H1 (cell line): ENCODE results near the gene CLEC2B. TPM values are rescaled to one million over a fixed set of nuclear protein-coding genes. Genes with fewer than 3 reads are reported as not detected.

ENCODE experiments used
- CTCF ChIA-PET: fragments of 300-600 bp; sonication (Branson Sonifier 250); formaldehyde crosslinking; loops from one replicate; lab custom pipeline; 2021; ENCODE audit not compliant: partially characterized antibody; lab: Charles Lee
- POLR2A ChIA-PET: fragments of 300-600 bp; sonication (Branson Sonifier 250); formaldehyde crosslinking; loops from one replicate; lab custom pipeline; 2021; ENCODE audit warnings: inconsistent platforms; ENCODE audit not compliant: partially characterized antibody; lab: Charles Lee
- DNase-seq, 2 experiments: peaks; one replicate each; pipeline versions ENCODE4 v3.0.0 to v3.0.0-alpha.2; 2010 to 2022; ENCODE audit warnings: low spot score in 2 of 2, low read depth in 1 of 2, mixed read lengths in 1 of 2
- FAIRE-seq: peaks from 2 replicates; lab custom pipeline; 2011; peaks lifted over from hg19 to GRCh38; lab: Jason Lieb, UNC
- H2AFZ ChIP-seq: 2 replicates; pipeline ENCODE4 v1.8.1; 2012; ENCODE audit warnings: low read length, inconsistent platforms
- H2AK5ac ChIP-seq: 2 replicates; pipeline ENCODE4 v1.6.1; 2013; ENCODE audit warnings: low read depth, low read length
- H2BK120ac ChIP-seq: replicated peaks from 2 replicates; pipeline ENCODE3; 2013; ENCODE audit warnings: low read depth, low read length, inconsistent platforms
- H2BK12ac ChIP-seq: 2 replicates; pipeline ENCODE4 v1.6.1; 2013; ENCODE audit warnings: low read depth, low read length
- H2BK15ac ChIP-seq: 2 replicates; pipeline ENCODE4 v1.6.1; 2013; ENCODE audit warnings: low read length
- H2BK20ac ChIP-seq: 2 replicates; pipeline ENCODE4 v1.6.1; 2013; ENCODE audit warnings: low read length
- H2BK5ac ChIP-seq: 2 replicates; pipeline ENCODE4 v1.6.1; 2013; ENCODE audit warnings: low read depth, low read length
- H3K14ac ChIP-seq: 2 replicates; pipeline ENCODE4 v1.6.1; 2013; ENCODE audit warnings: inconsistent platforms; ENCODE audit not compliant: insufficient read length
- H3K18ac ChIP-seq: 2 replicates; pipeline ENCODE4 v1.6.1; 2013; ENCODE audit warnings: low read length; ENCODE audit errors: extremely low read depth
- H3K23ac ChIP-seq: 2 replicates; pipeline ENCODE4 v1.6.1; 2013; ENCODE audit warnings: inconsistent platforms; ENCODE audit not compliant: insufficient read length
- H3K23me2 ChIP-seq: 2 replicates; pipeline ENCODE4 v1.6.1; 2013; ENCODE audit warnings: low read depth, low read length
- H3K27ac ChIP-seq: 2 replicates; pipeline ENCODE4 v1.6.1; 2011; ENCODE audit warnings: low read depth, low read length, inconsistent platforms
- H3K27me3 ChIP-seq, 4 experiments: replicated peaks in 1 of 4; 1 replicate in 1 of 4; 2 replicates in 3 of 4; pipeline versions ENCODE4 v1.6.1 to v1.8.1; 2011 to 2013; ENCODE audit warnings: low read length in 3 of 4, mild to moderate bottlenecking in 3 of 4, inconsistent platforms in 2 of 4, mixed read lengths in 2 of 4, moderate library complexity in 1 of 4; ENCODE audit not compliant: control insufficient read depth in 3 of 4, insufficient read depth in 3 of 4; ENCODE audit errors: extremely low read depth in 1 of 4
- H3K36me3 ChIP-seq, 4 experiments: 2 replicates each; pipeline versions ENCODE4 v1.6.1 to v1.8.1; 2011 to 2013; ENCODE audit warnings: mild to moderate bottlenecking in 4 of 4, low read length in 3 of 4, moderate library complexity in 2 of 4, control low read depth in 1 of 4, inconsistent platforms in 1 of 4; ENCODE audit not compliant: insufficient read depth in 4 of 4, control insufficient read depth in 2 of 4
- H3K4ac ChIP-seq: replicated peaks from 2 replicates; pipeline ENCODE3; 2013; ENCODE audit warnings: low read length, low read depth, mixed read lengths, inconsistent platforms; ENCODE audit not compliant: insufficient read length
- H3K4me1 ChIP-seq, 4 experiments: replicated peaks in 1 of 4; 1 replicate in 1 of 4; 2 replicates in 3 of 4; pipeline versions ENCODE4 v1.6.1 to v1.8.1; 2011 to 2013; ENCODE audit warnings: low read length in 3 of 4, inconsistent platforms in 2 of 4, mixed read lengths in 1 of 4; ENCODE audit not compliant: insufficient read depth in 4 of 4, control insufficient read depth in 3 of 4
- H3K4me2 ChIP-seq, 2 experiments: 2 replicates each; pipeline versions ENCODE4 v1.6.1 to v1.8.1; 2011 to 2013; ENCODE audit warnings: low read depth in 2 of 2, low read length in 2 of 2, control low read depth in 1 of 2, inconsistent platforms in 1 of 2, mild to moderate bottlenecking in 1 of 2; ENCODE audit not compliant: insufficient read depth in 1 of 2
- H3K4me3 ChIP-seq, 4 experiments: fragments of 200-600, 300-600 bp in 1 of 4; sonication (generic), shearing (Covaris generic), sonication (Bioruptor Twin) in 1 of 4; 2 replicates each; pipeline versions ENCODE4 v1.5.1 to v1.8.1; 2011 to 2016; ENCODE audit warnings: low read length in 4 of 4, low read depth in 3 of 4, control low read depth in 2 of 4, inconsistent platforms in 2 of 4, mild to moderate bottlenecking in 2 of 4, mixed read lengths in 1 of 4, moderate library complexity in 1 of 4; ENCODE audit not compliant: insufficient read depth in 2 of 4; ENCODE audit errors: extremely low read depth in 1 of 4
- H3K56ac ChIP-seq: replicated peaks from 2 replicates; pipeline ENCODE3; 2013; ENCODE audit warnings: low read depth, mild to moderate bottlenecking, mixed read lengths, low read length, inconsistent platforms; ENCODE audit not compliant: insufficient read length
- H3K79me1 ChIP-seq: 2 replicates; pipeline ENCODE4 v1.6.1; 2013; ENCODE audit warnings: low read depth, low read length, control low read depth
- H3K79me2 ChIP-seq, 2 experiments: 2 replicates each; pipeline versions ENCODE4 v1.6.1 to v1.8.1; 2012 to 2013; ENCODE audit warnings: low read length in 2 of 2, mild to moderate bottlenecking in 2 of 2, inconsistent platforms in 1 of 2; ENCODE audit not compliant: insufficient read depth in 2 of 2, control insufficient read depth in 1 of 2
- H3K9ac ChIP-seq, 4 experiments: replicated peaks in 1 of 4; 1 replicate in 1 of 4; 2 replicates in 3 of 4; pipeline versions ENCODE4 v1.6.1 to v1.8.1; 2011 to 2013; ENCODE audit warnings: low read depth in 3 of 4, low read length in 3 of 4, control low read depth in 2 of 4, mild to moderate bottlenecking in 2 of 4, moderate library complexity in 2 of 4, inconsistent platforms in 1 of 4; ENCODE audit errors: extremely low read depth in 1 of 4
- H3K9me3 ChIP-seq, 2 experiments: 2 replicates each; pipeline versions ENCODE4 v1.6.1 to v1.8.1; 2012 to 2013; ENCODE audit warnings: mild to moderate bottlenecking in 2 of 2, moderate library complexity in 2 of 2, control low read depth in 1 of 2, inconsistent platforms in 1 of 2, low read depth in 1 of 2, low read length in 1 of 2, mixed read lengths in 1 of 2; ENCODE audit not compliant: insufficient read depth in 2 of 2
- H4K20me1 ChIP-seq, 2 experiments: replicated peaks in 1 of 2; 2 replicates each; pipeline versions ENCODE3 to v1.8.1; 2011 to 2013; ENCODE audit warnings: inconsistent platforms in 2 of 2, low read length in 2 of 2, mild to moderate bottlenecking in 1 of 2; ENCODE audit not compliant: insufficient read depth in 2 of 2, control insufficient read depth in 1 of 2
- H4K5ac ChIP-seq: 2 replicates; pipeline ENCODE4 v1.6.1; 2013; ENCODE audit warnings: low read length, low read depth, mixed read lengths, inconsistent platforms; ENCODE audit not compliant: insufficient read length
- H4K8ac ChIP-seq: 2 replicates; pipeline ENCODE4 v1.8.0; 2013; ENCODE audit warnings: mild to moderate bottlenecking, moderate library complexity, low read length, inconsistent platforms; ENCODE audit not compliant: insufficient read depth; ENCODE audit errors: extremely low read depth
- H4K91ac ChIP-seq: replicated peaks from 2 replicates; pipeline ENCODE3; 2013; ENCODE audit warnings: low read length, mixed read lengths, inconsistent platforms; ENCODE audit not compliant: insufficient read length
- JUND ChIP-seq: IDR thresholded peaks from 2 replicates; pipeline ENCODE4 v1.6.1; 2011; ENCODE audit warnings: mild to moderate bottlenecking, improper control_type of control experiment, low read length
- POLR2A ChIP-seq, 2 experiments: IDR thresholded peaks; 1 replicate in 1 of 2; 2 replicates in 1 of 2; pipeline ENCODE4 v1.6.1; 2011; ENCODE audit warnings: low read depth in 2 of 2, low read length in 2 of 2, mild to moderate bottlenecking in 2 of 2; ENCODE audit errors: control extremely low read depth in 1 of 2
- WGBS, 2 experiments: shearing (Covaris generic) in 1 of 2; methylation state at CpG; one replicate each; pipeline versions ENCODE4 v1.1.6 to v1.1.7; 2013 to 2015; ENCODE audit warnings: low lambda C conversion rate in 2 of 2, mixed read lengths in 2 of 2, inconsistent platforms in 1 of 2, low coverage in 1 of 2, missing lambda C conversion rate in 1 of 2; ENCODE audit not compliant: insufficient replicate concordance in 2 of 2, insufficient coverage in 1 of 2, insufficient read length in 1 of 2; ENCODE audit errors: extremely low coverage in 1 of 2, missing lambda C conversion rate in 1 of 2; 5-methylcytosine and 5-hydroxymethylcytosine counted together
- polyA plus RNA-seq, 7 experiments: library from polyadenylated mRNA; depleted of rRNA in 3 of 7; stranded (reverse) in 5 of 7; unstranded in 2 of 7; fragments of >200 nt in 5 of 7; fragments of 200-250 nt in 2 of 7; gene quantifications; 1 replicate in 5 of 7; 2 replicates in 1 of 7; 4 replicates in 1 of 7; pipeline versions ENCODE4 v1.2.1 to v1.2.3, GENCODE V29; 2011 to 2013; ENCODE audit warnings: missing spikeins in 2 of 7, mixed read lengths in 2 of 7
- total RNA-seq: library from RNA; stranded (reverse); fragmentation: NEBNext Ultra II Directional; extraction: Animal tissue kit (Norgen Biotek cat#: 25700); gene quantifications from 2 replicates; pipeline ENCODE4 v1.2.1, GENCODE V29; 2021

Gene CLEC2B
- total and polyA plus RNA-seq, 2 of the 8 experiments (the other 6 are each of a cell fraction or from before 2014, with no cell fraction given): not detected

- no peak for FAIRE-seq
- H3K4me2 ChIP-seq: no peak overlapping the region
Observed at GRCh38 chr12:9895215-9895971, 26.2 kb upstream of the CLEC2B start.

More at GRCh38 chr12:9895215-9895971, 26.2 kb upstream of the CLEC2B start:
- ChIA-PET CTCF (interaction anchor here (0.6 to 1.1 kb wide), 6 partner anchors 10 to 294 kb away, joined by 3 read pairs; no protein-coding TSS in a partner anchor), POLR2A (interaction anchor here (0.7 to 9.1 kb wide), 7 partner anchors 8 to 203 kb away, joined by 3 to 121 read pairs (median 5); partner anchors contain the start of gene CLEC1A)
- H3K9me3 ChIP-seq: no peaks in the 10 kb centered on the region
- no peak overlapping the region for H4K91ac ChIP-seq
- H3K27me3 ChIP-seq: no peaks in the 10 kb centered on the region
- 0 out of 4 replicates have a peak, but pooled peaks cover 0 to 3% of the 10 kb centered on the region in 2 experiments for H3K79me2 ChIP-seq
- H2AFZ ChIP-seq: no peak overlapping the region
- H3K9ac ChIP-seq: no peak overlapping the region
- H3K4me1 ChIP-seq: peaks cover 0 to 10% (median 3%) of the 10 kb centered on the region in 4 experiments; a peak in 1 of 7 replicates
- H3K79me1 ChIP-seq: no peaks in the 10 kb centered on the region
- no peak overlapping the region for H2BK15ac ChIP-seq
- no peak overlapping the region for H4K8ac ChIP-seq
- peaks cover 0 to 3% of the 10 kb centered on the region in 2 experiments for H4K20me1 ChIP-seq
- H3K27ac ChIP-seq: no peak overlapping the region
- no peak overlapping the region for H3K56ac ChIP-seq
- H3K23me2 ChIP-seq: no peaks in the 10 kb centered on the region
- H3K4me3 ChIP-seq: no peak overlapping the region
- peaks cover 0 to 17% (median 5%) of the 10 kb centered on the region in 4 experiments; a peak in 5 of 8 replicates for H3K36me3 ChIP-seq
- H2BK20ac ChIP-seq: no peak overlapping the region
- no peak overlapping the region for H2BK12ac ChIP-seq
- H2AK5ac ChIP-seq: no peak overlapping the region
- no peak overlapping the region for H3K18ac ChIP-seq
- H3K23ac ChIP-seq: no peak overlapping the region
- TF ChIP-seq JUND (no peak), POLR2A (IDR thresholded peaks at IDR 0.05; ENCODE audit: control extremely low read depth in 1 of 2, low read depth in 2 of 2, low read length in 2 of 2) (peak; percentile 39 to 47; a peak in 2 of 3 replicates)
- TF ChIP-seq, all 59 proteins: peak for 1
- 77% methylated on average over 6 of the region's 6 CpGs; no CpG with 5 or more reads in 1 of the 2 experiments for whole genome bisulfite sequencing, 2 experiments
- no peak overlapping the region for H2BK5ac ChIP-seq
- H4K5ac ChIP-seq: no peak overlapping the region
- H3K4ac ChIP-seq: no peak overlapping the region
- H2BK120ac ChIP-seq: no peak overlapping the region
- DNase-seq: no peak
- no peak overlapping the region for H3K14ac ChIP-seq
